Peyer's patch (tissue), 4 donors: ENCODE results near the gene PGPEP1. TPM values are rescaled to one million over a fixed set of nuclear protein-coding genes. Genes with fewer than 3 reads are reported as not detected.

Source experiments
- DNase-seq, 3 donors: peaks; one replicate each; pipeline ENCODE4 v3.0.0-alpha.2; 2017 to 2019
- H3K27ac ChIP-seq, 4 donors: fragments of 200-600 bp; sonication (generic); one replicate each; pipeline ENCODE4 v1.5.1; 2016 to 2019
- H3K27me3 ChIP-seq, 2 donors: fragments of 200-600 bp; sonication (generic); one replicate each; pipeline ENCODE4 v1.5.1; 2019
- H3K36me3 ChIP-seq, 3 donors: fragments of 200-600 bp; sonication (generic); one replicate each; pipeline ENCODE4 v1.5.1; 2016 to 2019
- H3K4me1 ChIP-seq, 4 donors: fragments of 200-600 bp; sonication (generic); one replicate each; pipeline ENCODE4 v1.5.1; 2016 to 2019
- H3K4me3 ChIP-seq, 4 donors: fragments of 200-600 bp; sonication (generic); 1 replicate in 3 of 4; 2 replicates in 1 of 4; pipeline ENCODE4 v1.5.1; 2016 to 2019; ENCODE audit warnings: mild to moderate bottlenecking in 1 of 4
- H3K9me3 ChIP-seq, 4 donors: fragments of 200-600 bp; sonication (generic); one replicate each; pipeline ENCODE4 v1.5.1; 2016 to 2019; ENCODE audit warnings: mild to moderate bottlenecking in 1 of 4
- POLR2A ChIP-seq, 2 donors: fragments of 450-650 bp; IDR thresholded peaks; one replicate each; pipeline ENCODE4 v1.5.1; 2017; ENCODE audit warnings: antibody characterized with exemption in 2 of 2, mild to moderate bottlenecking in 2 of 2, moderate library complexity in 2 of 2
- total RNA-seq, 4 donors: library from RNA; depleted of rRNA; stranded (reverse); fragments of >200 nt; gene quantifications; one replicate each; pipeline ENCODE4 v1.1.0, GENCODE V29; 2016
- TF ChIP-seq, protein P1 (sequence below), 6 experiments: fragments of 450-650 bp in 4 of 6; fragments of 200-600 bp in 2 of 6; sonication (generic) in 1 of 6; IDR thresholded peaks; one replicate each; pipeline ENCODE4 v1.5.1; 2017 to 2019; ENCODE audit warnings: antibody characterized with exemption in 6 of 6, mild to moderate bottlenecking in 3 of 6, moderate library complexity in 1 of 6

Gene PGPEP1
- total RNA-seq, 4 donors from 2014 or later = 45.4 to 138 (median 89.2) TPM

DNA sequence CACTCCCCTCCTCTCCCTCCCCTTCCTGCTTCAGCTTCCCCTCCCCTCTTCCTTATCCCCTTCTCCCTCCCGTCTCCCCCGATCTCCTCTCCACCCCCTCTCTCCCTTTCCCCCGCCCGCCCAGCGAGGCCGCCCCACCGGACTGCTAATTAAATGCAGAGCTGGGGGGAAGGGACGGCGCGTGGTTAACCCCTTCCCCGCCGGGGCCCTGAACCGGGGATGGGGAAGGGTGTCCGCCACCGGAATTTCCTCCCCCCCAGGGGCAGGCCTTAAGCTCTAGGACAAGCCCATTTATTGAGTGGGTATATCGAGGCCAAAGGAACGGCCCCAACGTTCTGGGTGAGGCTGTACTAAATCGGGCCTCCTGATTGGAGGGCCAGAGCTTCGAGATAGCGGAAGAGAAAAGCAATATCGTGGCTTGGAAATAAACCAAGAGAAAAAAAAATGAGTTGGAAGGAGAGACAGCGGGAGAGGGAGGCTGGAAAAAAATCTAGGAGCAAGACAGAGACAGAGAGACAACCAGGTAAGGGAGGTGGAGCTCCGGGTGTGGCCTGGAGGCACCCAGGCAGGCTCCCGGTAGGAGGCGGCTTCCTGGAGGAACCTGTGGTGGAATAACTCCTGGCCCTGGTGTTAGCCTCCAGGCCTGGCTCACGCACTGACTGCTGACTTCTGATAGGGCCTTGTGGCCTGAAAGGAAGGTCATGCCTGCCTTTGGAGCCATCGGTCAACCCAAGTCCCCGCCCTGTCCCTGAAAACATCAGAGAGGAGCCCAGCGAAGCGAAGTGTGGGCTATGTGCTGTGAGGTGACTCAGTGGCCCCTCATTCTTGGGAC lies 47.4 kb upstream of the PGPEP1 start:
- TF ChIP-seq POLR2A (IDR thresholded peaks at IDR 0.05) = peak; percentile 40 to 43
- TF ChIP-seq, protein P1, sequence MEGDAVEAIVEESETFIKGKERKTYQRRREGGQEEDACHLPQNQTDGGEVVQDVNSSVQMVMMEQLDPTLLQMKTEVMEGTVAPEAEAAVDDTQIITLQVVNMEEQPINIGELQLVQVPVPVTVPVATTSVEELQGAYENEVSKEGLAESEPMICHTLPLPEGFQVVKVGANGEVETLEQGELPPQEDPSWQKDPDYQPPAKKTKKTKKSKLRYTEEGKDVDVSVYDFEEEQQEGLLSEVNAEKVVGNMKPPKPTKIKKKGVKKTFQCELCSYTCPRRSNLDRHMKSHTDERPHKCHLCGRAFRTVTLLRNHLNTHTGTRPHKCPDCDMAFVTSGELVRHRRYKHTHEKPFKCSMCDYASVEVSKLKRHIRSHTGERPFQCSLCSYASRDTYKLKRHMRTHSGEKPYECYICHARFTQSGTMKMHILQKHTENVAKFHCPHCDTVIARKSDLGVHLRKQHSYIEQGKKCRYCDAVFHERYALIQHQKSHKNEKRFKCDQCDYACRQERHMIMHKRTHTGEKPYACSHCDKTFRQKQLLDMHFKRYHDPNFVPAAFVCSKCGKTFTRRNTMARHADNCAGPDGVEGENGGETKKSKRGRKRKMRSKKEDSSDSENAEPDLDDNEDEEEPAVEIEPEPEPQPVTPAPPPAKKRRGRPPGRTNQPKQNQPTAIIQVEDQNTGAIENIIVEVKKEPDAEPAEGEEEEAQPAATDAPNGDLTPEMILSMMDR (IDR thresholded peaks at IDR 0.05) = peak in 3 of 6 experiments; percentile 16 to 28 (median 19)
- Histone ChIP-seq H3K9me3 (no peaks in the 10 kb centered on the region), H3K4me1 (peaks cover 4 to 35% (median 19%) of the 10 kb centered on the region in 4 donors), H3K36me3 (no peaks in the 10 kb centered on the region), H3K4me3 (peak overlapping the region; percentile 58 to 81 (median 74)), H3K27ac (peak overlapping the region; percentile 93 to 99 (median 99)), H3K27me3 (no peaks in the 10 kb centered on the region)
- peak; percentile 68 to 85 (median 80) for DNase-seq

DNA sequence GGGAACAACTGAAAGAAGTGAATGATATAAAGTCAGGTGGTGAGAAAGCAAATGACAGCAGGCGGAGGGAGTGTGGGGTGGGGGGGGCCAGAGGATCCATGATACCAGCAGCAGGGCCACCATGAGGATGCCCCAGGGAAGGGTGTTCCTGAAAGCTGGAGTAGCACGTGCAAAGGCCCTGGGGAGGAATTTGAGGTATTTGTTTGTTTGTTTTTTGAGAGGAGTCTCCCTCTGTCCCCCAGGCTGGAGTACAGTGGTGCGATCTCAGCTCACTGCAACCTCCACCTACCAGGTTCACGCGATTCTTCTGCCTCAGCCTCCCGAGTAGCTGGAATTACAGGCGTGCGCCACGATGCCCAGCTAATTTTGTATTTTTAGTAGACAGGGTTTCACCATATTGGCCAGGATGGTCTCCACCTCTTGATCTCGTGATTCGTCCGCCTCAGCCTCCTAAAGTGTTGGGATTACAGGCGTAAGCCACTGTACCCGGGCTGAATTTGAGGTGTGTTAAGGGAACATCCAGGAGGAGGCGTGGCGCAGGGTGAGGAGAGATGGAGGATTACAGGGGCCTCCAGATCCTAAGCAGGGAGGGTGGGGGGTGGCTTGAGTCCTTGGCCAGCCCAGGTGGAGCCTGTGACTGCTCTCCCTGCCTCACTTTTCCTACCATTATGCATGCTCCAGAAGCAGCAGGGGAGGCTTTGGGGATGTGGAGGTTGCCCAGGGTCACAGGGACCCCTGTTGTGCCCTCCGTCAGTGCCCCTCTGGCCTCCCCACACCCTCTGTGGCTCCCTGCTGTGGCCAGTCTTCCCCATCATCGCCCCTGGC lies 46.5 kb upstream of the PGPEP1 start:
- no peak for DNase-seq
- TF ChIP-seq, protein P1 (IDR thresholded peaks at IDR 0.05) = no peak
- no peak for TF ChIP-seq POLR2A (IDR thresholded peaks at IDR 0.05)
- Histone ChIP-seq H3K27me3 (no peaks in the 10 kb centered on the region), H3K4me3 (peak overlapping the region in 2 of 4 donors; percentile 58 to 78), H3K36me3 (no peaks in the 10 kb centered on the region), H3K9me3 (no peaks in the 10 kb centered on the region), H3K27ac (peak overlapping the region; percentile 93 to 99 (median 99)), H3K4me1 (peaks cover 4 to 35% (median 19%) of the 10 kb centered on the region in 4 donors)

DNA sequence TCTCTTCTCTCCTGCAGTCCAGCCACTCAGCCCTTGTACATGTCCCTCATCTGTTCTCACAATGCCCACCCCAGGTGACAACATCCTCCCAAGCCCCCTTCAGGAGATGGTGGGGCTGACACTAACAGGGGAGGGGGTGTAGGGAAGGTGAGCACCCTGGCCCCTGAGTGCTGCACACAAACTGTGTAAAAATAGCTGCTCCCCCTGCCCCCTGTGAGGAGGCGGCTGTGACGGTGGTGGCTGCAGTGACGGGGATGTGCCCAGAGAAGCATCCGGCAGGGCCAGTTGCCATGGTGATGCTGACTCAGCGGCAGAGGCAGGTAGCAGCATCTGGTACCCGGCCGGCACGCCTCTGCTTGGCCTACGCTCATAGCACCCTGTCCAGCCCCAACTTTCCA lies 45.9 kb upstream of the PGPEP1 start:
- H3K36me3 ChIP-seq = no peaks in the 10 kb centered on the region
- H3K4me3 ChIP-seq = no peak overlapping the region
- H3K27me3 ChIP-seq = no peaks in the 10 kb centered on the region
- H3K9me3 ChIP-seq = no peaks in the 10 kb centered on the region
- peaks cover 4 to 36% (median 19%) of the 10 kb centered on the region in 4 donors for H3K4me1 ChIP-seq
- TF ChIP-seq, protein P1 (IDR thresholded peaks at IDR 0.05) = no peak
- TF ChIP-seq POLR2A (IDR thresholded peaks at IDR 0.05) = no peak
- peak overlapping the region; percentile 23 to 99 (median 96) for H3K27ac ChIP-seq
- peak; percentile 65 to 93 (median 86) for DNase-seq

DNA sequence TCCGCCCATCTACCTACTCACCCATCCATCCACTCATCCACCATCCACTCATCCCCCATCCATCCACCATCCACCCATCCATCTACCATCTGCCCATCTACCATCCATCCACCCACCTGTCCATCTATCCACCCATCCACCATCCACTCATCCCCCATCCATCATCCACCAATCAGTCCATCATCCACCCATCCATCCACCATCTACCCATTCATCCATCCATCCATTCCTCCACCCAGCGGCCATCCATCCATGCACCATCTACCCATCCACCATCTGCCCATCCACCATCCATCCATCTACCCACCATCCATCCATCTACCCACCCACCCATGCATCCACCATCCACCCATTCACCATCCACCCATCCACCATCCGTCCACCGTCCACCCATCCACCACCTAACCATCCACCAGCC lies 45.4 kb upstream of the PGPEP1 start:
- Histone ChIP-seq H3K36me3 (no peaks in the 10 kb centered on the region), H3K4me3 (no peak overlapping the region), H3K9me3 (no peaks in the 10 kb centered on the region), H3K4me1 (peaks cover 4 to 36% (median 16%) of the 10 kb centered on the region in 4 donors), H3K27me3 (no peaks in the 10 kb centered on the region), H3K27ac (peak overlapping the region in 1 of 4 donors; percentile 99)
- no peak for TF ChIP-seq POLR2A (IDR thresholded peaks at IDR 0.05)
- TF ChIP-seq, protein P1 (IDR thresholded peaks at IDR 0.05) = no peak
- DNase-seq = no peak

DNA sequence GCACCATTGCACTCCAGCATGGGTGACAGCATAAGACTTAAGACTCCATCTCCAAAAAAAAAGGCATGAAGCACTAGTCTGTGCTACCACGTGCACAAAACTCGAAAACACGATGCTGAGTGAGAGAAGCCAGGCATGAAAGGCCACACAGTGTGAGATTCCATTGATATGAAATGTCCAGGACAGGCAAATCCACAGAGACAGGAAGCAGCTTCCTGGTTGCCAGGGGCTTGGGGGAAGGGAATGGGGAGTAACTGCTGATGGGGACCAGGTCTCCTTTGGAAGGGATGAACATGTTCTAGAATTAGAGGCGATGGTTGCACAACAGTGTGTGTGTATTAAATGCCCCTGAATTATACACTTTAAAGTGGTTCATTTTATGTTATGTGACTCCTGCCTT lies 43.1 kb upstream of the PGPEP1 start:
- H3K9me3 ChIP-seq = no peaks in the 10 kb centered on the region
- no peak for TF ChIP-seq POLR2A (IDR thresholded peaks at IDR 0.05)
- TF ChIP-seq, protein P1 (IDR thresholded peaks at IDR 0.05) = no peak
- H3K4me1 ChIP-seq = peaks cover 3 to 41% (median 7%) of the 10 kb centered on the region in 4 donors
- no peaks in the 10 kb centered on the region for H3K27me3 ChIP-seq
- H3K4me3 ChIP-seq = no peak overlapping the region
- no peak for DNase-seq
- H3K36me3 ChIP-seq = no peaks in the 10 kb centered on the region
- no peak overlapping the region for H3K27ac ChIP-seq
